Testis (tissue), 3 donors: Measurements from ENCODE around the gene LYG1. TPM values are rescaled to one million over a fixed set of nuclear protein-coding genes. Genes with fewer than 3 reads are reported as not detected.
"Not testable (repeated sequence)": the region's sequence is repeated elsewhere in the genome, so short reads cannot be mapped to it uniquely, and the experiment has no call there.

Experiments used
- DNase-seq: peaks from one replicate; pipeline ENCODE4 v3.0.0-alpha.2; 2019
- H3K27ac ChIP-seq, 2 donors: fragments of 200-600 bp; sonication (generic); one replicate each; pipeline ENCODE4 v1.5.1; 2019
- H3K27me3 ChIP-seq: fragments of 200-600 bp; sonication (generic); one replicate; pipeline ENCODE4 v1.5.1; 2019
- H3K36me3 ChIP-seq: fragments of 200-600 bp; sonication (generic); one replicate; pipeline ENCODE4 v1.5.1; 2017; ENCODE audit warnings: low read depth; ENCODE audit errors: missing control alignments
- H3K4me1 ChIP-seq: fragments of 200-600 bp; sonication (generic); one replicate; pipeline ENCODE4 v1.5.1; 2019
- H3K4me3 ChIP-seq, 2 donors: fragments of 200-600 bp; sonication (generic); one replicate each; pipeline ENCODE4 v1.5.1; 2017 to 2019
- H3K9me3 ChIP-seq: fragments of 200-600 bp; sonication (generic); one replicate; pipeline ENCODE4 v1.5.1; 2017
- CTCF ChIP-seq, 3 experiments: fragments of 450-650 bp in 2 of 3; fragments of 200-600 bp in 1 of 3; sonication (generic) in 1 of 3; IDR thresholded peaks; one replicate each; pipeline ENCODE4 v1.5.1; 2016 to 2019; ENCODE audit warnings: antibody characterized with exemption in 3 of 3, mild to moderate bottlenecking in 2 of 3, moderate library complexity in 1 of 3
- POLR2A ChIP-seq: fragments of 450-650 bp; IDR thresholded peaks from one replicate; pipeline ENCODE4 v1.6.1; 2017; ENCODE audit warnings: antibody characterized with exemption, mild to moderate bottlenecking, moderate library complexity
- WGBS, 2 donors: methylation state at CpG; one replicate each; pipeline ENCODE4 v1.1.5; 2018; 5-methylcytosine and 5-hydroxymethylcytosine counted together
- intact Hi-C: fragments of 100-400 bp; cut with DNase I; formaldehyde crosslinking; loops from one replicate; pipeline ENCODE4 v1.15.1; 2023; ENCODE audit warnings: low total_unique reads
- polyA plus RNA-seq: library from polyadenylated mRNA; stranded (reverse); fragments of 350-450 nt; fragmentation: Illumina TruSeq; extraction: RNeasy Lipid Tissue Mini Kit (QIAGEN cat#74804); gene quantifications from one replicate; pipeline ENCODE4 v1.2.3, GENCODE V29; 2014; ENCODE audit warnings: low read depth, low replicate concordance; ENCODE audit not compliant: insufficient read depth
- total RNA-seq, 2 donors: library from RNA; depleted of rRNA; stranded (reverse); fragments of >200 nt; gene quantifications; one replicate each; pipeline ENCODE4 v1.2.3, GENCODE V29; 2016

The LYG1 gene
- total and polyA plus RNA-seq, 3 donors from 2014 or later = 2.9 to 5.8 (median 3.3) TPM

GRCh38 chr2:99335911-99336803 is 35.2 kb upstream of the LYG1 start, which contains the start of gene TXNDC9:
TXNDC9 (minus strand) TSS chr2:99336333; CDS start chr2:99333210, 3,123 bp downstream.
- TF ChIP-seq POLR2A = peak; percentile 14
- peak in 1 of 3 experiments; percentile 17 for TF ChIP-seq CTCF (IDR thresholded peaks at IDR 0.05)
- Histone ChIP-seq H3K9me3 (no peaks in the 10 kb centered on the region), H3K27me3 (no peaks in the 10 kb centered on the region), H3K27ac (peak within 1 kb of the TSS; percentile 87 to 90), H3K4me3 (peak within 1 kb of the TSS; percentile 74 to 98), H3K36me3 (no peaks in the 10 kb centered on the region), H3K4me1 (peaks cover 19% of the 10 kb centered on the region)
- 0% methylated on average over 37 to 60 of the region's 60 CpGs for WGBS, 2 donors
- peak; percentile 100 for DNase-seq
- intact Hi-C loops = loop anchor here (5.0 to 10.0 kb wide), 3 partner anchors 151 to 1229 kb away; partner anchors contain the start of genes MITD1, MRPL30 and PDCL3

GRCh38 chr2:99325384-99325783 is 24.4 kb upstream of the LYG1 start:
- H3K27ac ChIP-seq = no peak overlapping the region
- TF ChIP-seq CTCF (IDR thresholded peaks at IDR 0.05) (no peak), POLR2A (no peak)
- DNase-seq = no peak
- no peaks in the 10 kb centered on the region for H3K9me3 ChIP-seq
- H3K36me3 ChIP-seq = no peaks in the 10 kb centered on the region
- intact Hi-C loops = no loop called here
- 94 to 95% methylated on average over 5 of the region's 5 CpGs for WGBS, 2 donors
- H3K4me1 ChIP-seq = no peaks in the 10 kb centered on the region
- H3K27me3 ChIP-seq = no peaks in the 10 kb centered on the region
- H3K4me3 ChIP-seq = no peak overlapping the region

DNA sequence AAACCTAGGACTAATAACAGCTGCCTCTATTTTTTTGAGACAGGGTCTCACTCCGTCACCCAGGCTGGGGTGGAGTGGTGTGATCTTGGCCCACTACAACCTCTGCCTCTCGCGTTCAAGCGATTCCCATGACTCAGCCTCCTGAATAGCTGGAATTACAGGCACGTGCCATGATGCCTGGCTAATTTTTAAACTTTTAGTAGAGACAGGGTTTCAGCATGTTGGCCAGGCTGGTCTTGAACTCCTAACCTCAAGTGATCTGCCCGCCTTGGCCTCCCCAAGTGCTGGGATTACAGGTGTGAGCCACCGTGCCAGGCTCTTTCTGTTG is 16.8 kb upstream of the LYG1 start:
- DNase-seq, intact Hi-C loops, H3K27me3 ChIP-seq, H3K4me3 ChIP-seq, H3K4me1 ChIP-seq, H3K27ac ChIP-seq, H3K9me3 ChIP-seq, H3K36me3 ChIP-seq: not testable (repeated sequence)
- WGBS, 2 donors = 94 to 95% methylated on average over 7 of the region's 7 CpGs

GRCh38 chr2:99317161-99317872 is 16.3 kb upstream of the LYG1 start:
- TF ChIP-seq CTCF (IDR thresholded peaks at IDR 0.05) (no peak), POLR2A (no peak)
- Histone ChIP-seq H3K4me3 (no peak overlapping the region), H3K36me3 (no peaks in the 10 kb centered on the region), H3K27ac (no peak overlapping the region), H3K9me3 (no peaks in the 10 kb centered on the region), H3K27me3 (no peaks in the 10 kb centered on the region), H3K4me1 (no peaks in the 10 kb centered on the region)
- DNase-seq = no peak
- WGBS, 2 donors = 95 to 96% methylated on average over 9 of the region's 9 CpGs
- intact Hi-C loops = no loop called here

GRCh38 chr2:99299580-99299979 is 1.4 kb downstream of the LYG1 start:
- no peaks in the 10 kb centered on the region for H3K9me3 ChIP-seq
- H3K4me3 ChIP-seq = no peak overlapping the region
- DNase-seq = no peak
- no peaks in the 10 kb centered on the region for H3K27me3 ChIP-seq
- H3K4me1 ChIP-seq = no peaks in the 10 kb centered on the region
- no peaks in the 10 kb centered on the region for H3K36me3 ChIP-seq
- no peak overlapping the region for H3K27ac ChIP-seq
- WGBS, 2 donors = 95 to 96% methylated on average over 7 of the region's 7 CpGs
- TF ChIP-seq POLR2A = no peak
- TF ChIP-seq CTCF (IDR thresholded peaks at IDR 0.05) = no peak
- intact Hi-C loops = no loop called here
